ENCODE measurements around the gene MAPK8.

GRCh38 chr10:48324580-48324979 lies 18.1 kb downstream of the MAPK8 start:
- TF ChIP-seq EP300 (IDR thresholded peaks at IDR 0.05; ENCODE audit: low read depth) (no peak), POLR2A (IDR thresholded peaks at IDR 0.05) (no peak), POLR2AphosphoS5 (IDR thresholded peaks at IDR 0.05) (no peak)
- TF ChIP-seq, protein P1, sequence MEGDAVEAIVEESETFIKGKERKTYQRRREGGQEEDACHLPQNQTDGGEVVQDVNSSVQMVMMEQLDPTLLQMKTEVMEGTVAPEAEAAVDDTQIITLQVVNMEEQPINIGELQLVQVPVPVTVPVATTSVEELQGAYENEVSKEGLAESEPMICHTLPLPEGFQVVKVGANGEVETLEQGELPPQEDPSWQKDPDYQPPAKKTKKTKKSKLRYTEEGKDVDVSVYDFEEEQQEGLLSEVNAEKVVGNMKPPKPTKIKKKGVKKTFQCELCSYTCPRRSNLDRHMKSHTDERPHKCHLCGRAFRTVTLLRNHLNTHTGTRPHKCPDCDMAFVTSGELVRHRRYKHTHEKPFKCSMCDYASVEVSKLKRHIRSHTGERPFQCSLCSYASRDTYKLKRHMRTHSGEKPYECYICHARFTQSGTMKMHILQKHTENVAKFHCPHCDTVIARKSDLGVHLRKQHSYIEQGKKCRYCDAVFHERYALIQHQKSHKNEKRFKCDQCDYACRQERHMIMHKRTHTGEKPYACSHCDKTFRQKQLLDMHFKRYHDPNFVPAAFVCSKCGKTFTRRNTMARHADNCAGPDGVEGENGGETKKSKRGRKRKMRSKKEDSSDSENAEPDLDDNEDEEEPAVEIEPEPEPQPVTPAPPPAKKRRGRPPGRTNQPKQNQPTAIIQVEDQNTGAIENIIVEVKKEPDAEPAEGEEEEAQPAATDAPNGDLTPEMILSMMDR (IDR thresholded peaks at IDR 0.05): no peak

All from transverse colon (tissue), 4 donors.